H9 (cell line): Measurements from ENCODE around the gene MCAM. TPM values are rescaled to one million over a fixed set of nuclear protein-coding genes. Genes with fewer than 3 reads are reported as not detected.

ENCODE experiments used
- DNase-seq: peaks from one replicate; pipeline ENCODE4 v3.0.0-alpha.2; 2017
- H2AFZ ChIP-seq: one replicate; pipeline ENCODE4 v1.6.1; 2013; ENCODE audit warnings: mild to moderate bottlenecking, low read length, control low read depth, moderate library complexity
- H2AK5ac ChIP-seq: 2 replicates; pipeline ENCODE4 v1.6.1; 2013; ENCODE audit warnings: low read length, control low read depth, mixed read lengths; ENCODE audit not compliant: insufficient read length
- H2BK120ac ChIP-seq: one replicate; pipeline ENCODE4 v1.6.1; 2013; ENCODE audit warnings: low read depth, mild to moderate bottlenecking, low read length, control low read depth, inconsistent platforms; ENCODE audit not compliant: poor library complexity, severe bottlenecking
- H2BK12ac ChIP-seq: 2 replicates; pipeline ENCODE4 v1.6.1; 2013; ENCODE audit warnings: low read length, control low read depth, mixed read lengths, low read depth; ENCODE audit not compliant: insufficient read length
- H2BK15ac ChIP-seq: 2 replicates; pipeline ENCODE4 v1.6.1; 2013; ENCODE audit warnings: low read depth, low read length, control low read depth
- H2BK20ac ChIP-seq: one replicate; pipeline ENCODE4 v1.6.1; 2013; ENCODE audit warnings: low read depth, mild to moderate bottlenecking, low read length, control low read depth, inconsistent platforms; ENCODE audit not compliant: poor library complexity, severe bottlenecking
- H2BK5ac ChIP-seq: 2 replicates; pipeline ENCODE4 v1.6.1; 2013; ENCODE audit warnings: low read length, control low read depth, mixed read lengths; ENCODE audit not compliant: insufficient read length
- H3K14ac ChIP-seq: 2 replicates; pipeline ENCODE4 v1.6.1; 2013; ENCODE audit warnings: low read length, control low read depth; ENCODE audit not compliant: insufficient read depth
- H3K18ac ChIP-seq: 2 replicates; pipeline ENCODE4 v1.6.1; 2013; ENCODE audit warnings: low read depth, mild to moderate bottlenecking, mixed read lengths, low read length, control low read depth; ENCODE audit not compliant: insufficient read length
- H3K23ac ChIP-seq: 2 replicates; pipeline ENCODE4 v1.6.1; 2013; ENCODE audit warnings: low read length, control low read depth, mixed read lengths, low read depth; ENCODE audit not compliant: insufficient read length
- H3K23me2 ChIP-seq: 2 replicates; pipeline ENCODE4 v1.6.1; 2013; ENCODE audit warnings: low read depth, mild to moderate bottlenecking, mixed read lengths, low read length, control low read depth; ENCODE audit not compliant: insufficient read length, poor library complexity, severe bottlenecking
- H3K27ac ChIP-seq: 2 replicates; pipeline ENCODE4 v1.5.1; 2013; ENCODE audit warnings: low read length, control low read depth, mixed read lengths, low read depth; ENCODE audit not compliant: insufficient read length
- H3K27me3 ChIP-seq: 2 replicates; pipeline ENCODE4 v1.6.1; 2013; ENCODE audit warnings: low read length, control low read depth, inconsistent platforms; ENCODE audit not compliant: insufficient read depth
- H3K4ac ChIP-seq: 2 replicates; pipeline ENCODE4 v1.6.1; 2013; ENCODE audit warnings: low read depth, mild to moderate bottlenecking, control low read depth, inconsistent platforms, low read length, moderate library complexity
- H3K4me1 ChIP-seq: 2 replicates; pipeline ENCODE4 v1.6.1; 2013; ENCODE audit warnings: low read length, control low read depth, inconsistent platforms; ENCODE audit not compliant: insufficient read depth
- H3K4me2 ChIP-seq: 2 replicates; pipeline ENCODE4 v1.6.1; 2013; ENCODE audit warnings: low read length, control low read depth, mixed read lengths; ENCODE audit not compliant: insufficient read length, insufficient read depth
- H3K56ac ChIP-seq: 2 replicates; pipeline ENCODE4 v1.6.1; 2013; ENCODE audit warnings: low read depth, mild to moderate bottlenecking, mixed read lengths, low read length, control low read depth; ENCODE audit not compliant: insufficient read length
- H3K79me1 ChIP-seq: 2 replicates; pipeline ENCODE4 v1.6.1; 2013; ENCODE audit warnings: low read depth, mild to moderate bottlenecking, moderate library complexity, low read length, control low read depth, inconsistent platforms; ENCODE audit not compliant: insufficient read depth, poor library complexity, severe bottlenecking
- H3K79me2 ChIP-seq: 2 replicates; pipeline ENCODE4 v1.6.1; 2013; ENCODE audit warnings: low read length, control low read depth, inconsistent platforms; ENCODE audit not compliant: insufficient read depth
- H3K9ac ChIP-seq: 2 replicates; pipeline ENCODE4 v1.6.1; 2013; ENCODE audit warnings: low read length, control low read depth, mixed read lengths; ENCODE audit not compliant: insufficient read length; ENCODE audit errors: extremely low read depth
- H3K9me3 ChIP-seq: one replicate; pipeline ENCODE4 v1.6.1; 2013; ENCODE audit warnings: low read depth, low read length, inconsistent platforms; ENCODE audit not compliant: control insufficient read depth
- H3T11ph ChIP-seq: one replicate; pipeline ENCODE4 v1.6.1; 2013; ENCODE audit warnings: mild to moderate bottlenecking, low read length, control low read depth, inconsistent platforms
- H4K20me1 ChIP-seq: one replicate; pipeline ENCODE4 v1.6.1; 2013; ENCODE audit not compliant: control insufficient read depth, insufficient read length, insufficient read depth
- H4K5ac ChIP-seq: 2 replicates; pipeline ENCODE4 v1.6.1; 2013; ENCODE audit warnings: low read depth, mild to moderate bottlenecking, mixed read lengths, low read length, control low read depth; ENCODE audit not compliant: insufficient read length
- H4K8ac ChIP-seq: replicated peaks from 2 replicates; pipeline ENCODE4 v1.6.1; 2013; ENCODE audit warnings: low read length, control low read depth, mixed read lengths, low read depth; ENCODE audit not compliant: insufficient read length
- H4K91ac ChIP-seq: 2 replicates; pipeline ENCODE4 v1.6.1; 2013; ENCODE audit warnings: low read depth, mild to moderate bottlenecking, moderate library complexity, mixed read lengths, low read length, control low read depth; ENCODE audit not compliant: insufficient read length
- H3K27ac Mint-ChIP-seq, 3 experiments: 2 replicates in 2 of 3; 3 replicates in 1 of 3; pipeline ENCODE4 v1.8.0; 2020 to 2021; ENCODE audit warnings: mixed read lengths in 3 of 3, mild to moderate bottlenecking in 1 of 3, moderate library complexity in 1 of 3
- H3K27me3 Mint-ChIP-seq: 2 replicates; pipeline ENCODE4 v1.8.0; 2021; ENCODE audit warnings: low read depth, mild to moderate bottlenecking, moderate library complexity, mixed read lengths
- H3K36me3 Mint-ChIP-seq, 3 experiments: 2 replicates in 2 of 3; 3 replicates in 1 of 3; pipeline ENCODE4 v1.8.0; 2020 to 2021; ENCODE audit warnings: low read depth in 3 of 3, mixed read lengths in 3 of 3; ENCODE audit not compliant: insufficient read depth in 1 of 3
- H3K4me1 Mint-ChIP-seq, 2 experiments: 2 replicates each; pipeline ENCODE4 v1.8.0; 2020; ENCODE audit warnings: mixed read lengths in 2 of 2
- H3K4me3 Mint-ChIP-seq, 2 experiments: 2 replicates in 1 of 2; 3 replicates in 1 of 2; pipeline ENCODE4 v1.8.0; 2020 to 2021; ENCODE audit warnings: mild to moderate bottlenecking in 2 of 2, mixed read lengths in 2 of 2, moderate library complexity in 1 of 2
- H3K9me3 Mint-ChIP-seq, 2 experiments: 2 replicates in 1 of 2; 3 replicates in 1 of 2; pipeline ENCODE4 v1.8.0; 2020; ENCODE audit warnings: mild to moderate bottlenecking in 2 of 2, mixed read lengths in 2 of 2, moderate library complexity in 1 of 2
- CTCF ChIP-seq: fragments of 200-600 bp; sonication (generic); conservative IDR thresholded peaks from 3 replicates; pipeline ENCODE4 v1.8.0; 2021; ENCODE audit warnings: antibody characterized with exemption, mild to moderate bottlenecking
- WGBS: extraction: QIAGEN DNeasy Blood & Tissue Kit; methylation state at CpG from one replicate; pipeline ENCODE4 v1.1.7; 2013; ENCODE audit warnings: missing lambda C conversion rate, low lambda C conversion rate, mixed read lengths; ENCODE audit not compliant: insufficient read length; ENCODE audit errors: extremely low coverage; 5-methylcytosine and 5-hydroxymethylcytosine counted together
- total RNA-seq: library from RNA; stranded (reverse); gene quantifications from 2 replicates; pipeline ENCODE4 v1.2.1, GENCODE V29; 2021

MCAM gene
- total RNA-seq, 1 experiment from 2014 or later = 21.5 TPM

- Mint-ChIP-seq H3K27me3 (peaks cover 60% of the 10 kb centered on the region), H3K27ac (no peak overlapping the region), H3K9me3 (peaks cover 2 to 5% of the 10 kb centered on the region in 2 experiments; a peak in 2 of 5 replicates), H3K4me3 (peak overlapping the region; percentile 48 to 83), H3K4me1 (peaks cover 47 to 51% of the 10 kb centered on the region in 2 experiments), H3K36me3 (peaks cover 0 to 15% (median 10%) of the 10 kb centered on the region in 3 experiments)
- Histone ChIP-seq H2BK12ac (no peak overlapping the region), H4K91ac (no peak overlapping the region), H3K14ac (no peak overlapping the region), H3K79me1 (no peaks in the 10 kb centered on the region), H3K56ac (no peak overlapping the region), H3K18ac (no peak overlapping the region), H4K8ac (no peak overlapping the region), H3K23ac (no peak overlapping the region), H2BK5ac (no peak overlapping the region), H2AK5ac (no peak overlapping the region), H3K4me2 (peak overlapping the region; percentile 60), H3K23me2 (peaks cover 4% of the 10 kb centered on the region), H3K27me3 (peaks cover 23% of the 10 kb centered on the region; the same call in 1 of the 2 replicates), H3K9me3 (no peaks in the 10 kb centered on the region), H4K20me1 (peaks cover 4% of the 10 kb centered on the region), H3K4ac (no peak overlapping the region), H3K27ac (no peak overlapping the region), H3K4me1 (peaks cover 7% of the 10 kb centered on the region; the same call in 1 of the 2 replicates), H2BK120ac (no peak overlapping the region), H2BK15ac (no peak overlapping the region), H3T11ph (no peak overlapping the region), H3K79me2 (no peaks in the 10 kb centered on the region), H2AFZ (no peak overlapping the region), H3K9ac (no peak overlapping the region), H2BK20ac (no peak overlapping the region), H4K5ac (no peak overlapping the region)
- TF ChIP-seq CTCF = no peak
- no peak for DNase-seq
- WGBS = no CpG with 5 or more reads among the region's 88 CpGs
Observed at GRCh38 chr11:119363851-119364590, 47.1 kb upstream of the MCAM start.
